Heart left ventricle (tissue), 13 donors: ENCODE results near the gene TMEM38B.

Experiments
- POLR2A ChIP-seq, 2 donors: fragments of 450-650 bp; IDR thresholded peaks; one replicate each; pipeline ENCODE4 v1.6.1; 2017; ENCODE audit warnings: antibody characterized with exemption in 2 of 2, mild to moderate bottlenecking in 2 of 2, moderate library complexity in 2 of 2
- TF ChIP-seq, protein P1 (sequence below), 12 donors: fragments of 200-600 bp; sonication (generic) in 4 of 12; IDR thresholded peaks; one replicate each; pipeline versions ENCODE4 v1.5.0 to v1.8.0; 2018 to 2022; ENCODE audit warnings: antibody characterized with exemption in 12 of 12, mild to moderate bottlenecking in 5 of 12
- donor health status: ischemic (EF 13 %, LVEDD 7.1; RV severe dilation, severe dysfunction).
- donor health status: DM: no; HTN: yes; CAD: no.
- donor health status: DM: no; HTN: no; CAD: no.
- donor health status: ischemic (EF 25% LVEDD 6.9; RV normal size, moderate dysfunction).
- donor health status: ischemic (EF 25% LVEDD 5.7; RV mildly dilated, moderate dysfunction).
- donor health status: ischemic (EF 35%, LVEDD 5.7; RV mildly dilated, moderate dysfunction).
- donor health status: nonischemic (EF 11% LVEDD 7.7; RV severe dilation, severe dysfunction).
- donor health status: DM: yes; HTN: yes; CAD: no.
- donor health status: PGD.
- donor health status: ischemic (EF 29% LVEDD 5.4; RV normal size, mild dysfunction).
- donor health status: nonischemic (EF 23%, LVEDD 6.1; RV moderate dilation, normal function).

DNA sequence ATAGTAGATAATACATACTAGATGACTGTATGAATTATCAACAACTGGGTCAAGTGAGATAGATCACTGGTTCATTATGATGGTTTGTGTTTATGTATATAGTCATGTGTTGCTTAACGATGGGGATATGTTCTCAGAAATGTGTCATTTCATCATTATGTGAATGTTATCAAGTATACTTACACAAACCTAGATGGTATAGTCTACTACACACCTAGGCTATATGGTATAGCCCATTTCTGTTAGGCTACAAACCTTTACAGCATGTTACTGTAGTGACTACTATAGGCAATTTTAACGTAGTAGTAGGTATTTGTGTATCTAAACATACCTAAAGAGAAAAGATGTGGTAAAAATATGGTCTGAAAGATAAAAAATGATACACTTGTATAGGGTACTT lies 31.0 kb downstream of the TMEM38B start:
- TF ChIP-seq, protein P1, sequence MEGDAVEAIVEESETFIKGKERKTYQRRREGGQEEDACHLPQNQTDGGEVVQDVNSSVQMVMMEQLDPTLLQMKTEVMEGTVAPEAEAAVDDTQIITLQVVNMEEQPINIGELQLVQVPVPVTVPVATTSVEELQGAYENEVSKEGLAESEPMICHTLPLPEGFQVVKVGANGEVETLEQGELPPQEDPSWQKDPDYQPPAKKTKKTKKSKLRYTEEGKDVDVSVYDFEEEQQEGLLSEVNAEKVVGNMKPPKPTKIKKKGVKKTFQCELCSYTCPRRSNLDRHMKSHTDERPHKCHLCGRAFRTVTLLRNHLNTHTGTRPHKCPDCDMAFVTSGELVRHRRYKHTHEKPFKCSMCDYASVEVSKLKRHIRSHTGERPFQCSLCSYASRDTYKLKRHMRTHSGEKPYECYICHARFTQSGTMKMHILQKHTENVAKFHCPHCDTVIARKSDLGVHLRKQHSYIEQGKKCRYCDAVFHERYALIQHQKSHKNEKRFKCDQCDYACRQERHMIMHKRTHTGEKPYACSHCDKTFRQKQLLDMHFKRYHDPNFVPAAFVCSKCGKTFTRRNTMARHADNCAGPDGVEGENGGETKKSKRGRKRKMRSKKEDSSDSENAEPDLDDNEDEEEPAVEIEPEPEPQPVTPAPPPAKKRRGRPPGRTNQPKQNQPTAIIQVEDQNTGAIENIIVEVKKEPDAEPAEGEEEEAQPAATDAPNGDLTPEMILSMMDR (IDR thresholded peaks at IDR 0.05), result no peak
- TF ChIP-seq POLR2A (IDR thresholded peaks at IDR 0.05), result no peak
